HG03066 (cell line): Measurements from ENCODE around the gene ZFAND2A.

ENCODE experiments used
- ATAC-seq: cut with Tn5 transposase; IDR thresholded peaks from one replicate; pipeline ENCODE4 v1.9.1; 2021; ENCODE audit warnings: low read depth; ENCODE audit not compliant: unreplicated experiment

Gene ZFAND2A

GRCh38 chr7:1110358-1110757, 49.6 kb downstream of the ZFAND2A start:
- no peak for ATAC-seq

- ATAC-seq: no peak
These were observed 50.2 kb downstream of the ZFAND2A start for GRCh38 chr7:1109581-1110310.

- no peak for ATAC-seq
These were observed 51.6 kb downstream of the ZFAND2A start for GRCh38 chr7:1108264-1108920.

- ATAC-seq: no peak
These were observed 53.1 kb downstream of the ZFAND2A start for GRCh38 chr7:1106793-1107421.

- ATAC-seq: no peak
These were observed 53.8 kb downstream of the ZFAND2A start for GRCh38 chr7:1106063-1106792.

- ATAC-seq: peak; percentile 49
These were observed 54.8 kb downstream of the ZFAND2A start for GRCh38 chr7:1105189-1105588.

GRCh38 chr7:1104516-1105179, 55.3 kb downstream of the ZFAND2A start:
- no peak for ATAC-seq

GRCh38 chr7:1103789-1104515, 56.0 kb downstream of the ZFAND2A start:
- peak; percentile 5 for ATAC-seq

GRCh38 chr7:1103009-1103788, 56.8 kb downstream of the ZFAND2A start:
- ATAC-seq: peak; percentile 38
